ENCODE measurements around the gene PEX5L.
A peak's percentile ranks its signal among the peaks of the same experiment; 100 is the strongest.
"Not testable (repeated sequence)": the region's sequence is repeated elsewhere in the genome, so short reads cannot be mapped to it uniquely, and the experiment has no call there.

Gene PEX5L

GRCh38 chr3:180036671-180037455, at the start of gene PEX5L:
Gene PEX5L (minus strand): TSS chr3:180036937. CDS start chr3:180036599, 338 bp downstream.
- DNase-seq: peak; percentile 93

GRCh38 chr3:180085122-180085710, 48.5 kb upstream of the PEX5L start:
- peak; percentile 13 for DNase-seq

GRCh38 chr3:180082699-180083098, 46.0 kb upstream of the PEX5L start:
- no peak for DNase-seq

GRCh38 chr3:180078592-180078991, 41.9 kb upstream of the PEX5L start:
- DNase-seq: no peak

- no peak for DNase-seq
These were observed 36.8 kb upstream of the PEX5L start for GRCh38 chr3:180073561-180073960.

GRCh38 chr3:180072786-180073185, 36.0 kb upstream of the PEX5L start:
- no peak for DNase-seq

GRCh38 chr3:180070925-180071324, 34.2 kb upstream of the PEX5L start:
- DNase-seq: no peak

- no peak for DNase-seq
These were observed 31.3 kb upstream of the PEX5L start for GRCh38 chr3:180068023-180068422.

GRCh38 chr3:180066598-180066997, 29.9 kb upstream of the PEX5L start:
- no peak for DNase-seq

GRCh38 chr3:180063783-180064182, 27.0 kb upstream of the PEX5L start:
- DNase-seq: peak; percentile 3

GRCh38 chr3:180062771-180063170, 26.0 kb upstream of the PEX5L start:
- DNase-seq: no peak

- no peak for DNase-seq
These were observed 22.6 kb upstream of the PEX5L start for GRCh38 chr3:180059356-180059755.

- DNase-seq: no peak
These were observed 21.5 kb upstream of the PEX5L start for GRCh38 chr3:180058238-180058637.

- DNase-seq: not testable (repeated sequence)
These were observed 18.9 kb upstream of the PEX5L start for GRCh38 chr3:180055656-180056055.

GRCh38 chr3:180049391-180049790, 12.7 kb upstream of the PEX5L start:
- no peak for DNase-seq

- peak; percentile 33 for DNase-seq
These were observed 12.1 kb upstream of the PEX5L start for GRCh38 chr3:180048840-180049239.

- DNase-seq: no peak
These were observed 11.4 kb upstream of the PEX5L start for GRCh38 chr3:180048103-180048502.

GRCh38 chr3:180040966-180041365, 4.2 kb upstream of the PEX5L start:
- no peak for DNase-seq

- DNase-seq: peak; percentile 44
These were observed 556 bp downstream of the PEX5L start for GRCh38 chr3:180036092-180036670.

GRCh38 chr3:180026997-180027396, 9.7 kb downstream of the PEX5L start:
- no peak for DNase-seq

GRCh38 chr3:180018543-180018942, 18.2 kb downstream of the PEX5L start:
- DNase-seq: no peak

- DNase-seq: no peak
These were observed 18.9 kb downstream of the PEX5L start for GRCh38 chr3:180017846-180018245.

GRCh38 chr3:180011927-180012326, 24.8 kb downstream of the PEX5L start:
- DNase-seq: peak; percentile 16

- not testable (repeated sequence) for DNase-seq
These were observed 28.4 kb downstream of the PEX5L start for GRCh38 chr3:180008318-180008717.
